ENCODE results near the gene CIC.

GRCh38 chr19:42313840-42314755 is 45.0 kb downstream of the CIC start:
- TF ChIP-seq POLR2A (IDR thresholded peaks at IDR 0.05; ENCODE audit: low read depth, low read length) (no peak), POLR2AphosphoS5 (IDR thresholded peaks at IDR 0.05; ENCODE audit: low read depth, low read length) (no peak), SPI1 (IDR thresholded peaks at IDR 0.05; ENCODE audit: low read depth, low read length) (no peak), PAX5 (IDR thresholded peaks at IDR 0.05; ENCODE audit: insufficient read depth, low read length, severe bottlenecking) (no peak)
